ENCODE data around the gene REST. TPM values are rescaled to one million over a fixed set of nuclear protein-coding genes. Genes with fewer than 3 reads are reported as not detected.

The REST gene, protein sequence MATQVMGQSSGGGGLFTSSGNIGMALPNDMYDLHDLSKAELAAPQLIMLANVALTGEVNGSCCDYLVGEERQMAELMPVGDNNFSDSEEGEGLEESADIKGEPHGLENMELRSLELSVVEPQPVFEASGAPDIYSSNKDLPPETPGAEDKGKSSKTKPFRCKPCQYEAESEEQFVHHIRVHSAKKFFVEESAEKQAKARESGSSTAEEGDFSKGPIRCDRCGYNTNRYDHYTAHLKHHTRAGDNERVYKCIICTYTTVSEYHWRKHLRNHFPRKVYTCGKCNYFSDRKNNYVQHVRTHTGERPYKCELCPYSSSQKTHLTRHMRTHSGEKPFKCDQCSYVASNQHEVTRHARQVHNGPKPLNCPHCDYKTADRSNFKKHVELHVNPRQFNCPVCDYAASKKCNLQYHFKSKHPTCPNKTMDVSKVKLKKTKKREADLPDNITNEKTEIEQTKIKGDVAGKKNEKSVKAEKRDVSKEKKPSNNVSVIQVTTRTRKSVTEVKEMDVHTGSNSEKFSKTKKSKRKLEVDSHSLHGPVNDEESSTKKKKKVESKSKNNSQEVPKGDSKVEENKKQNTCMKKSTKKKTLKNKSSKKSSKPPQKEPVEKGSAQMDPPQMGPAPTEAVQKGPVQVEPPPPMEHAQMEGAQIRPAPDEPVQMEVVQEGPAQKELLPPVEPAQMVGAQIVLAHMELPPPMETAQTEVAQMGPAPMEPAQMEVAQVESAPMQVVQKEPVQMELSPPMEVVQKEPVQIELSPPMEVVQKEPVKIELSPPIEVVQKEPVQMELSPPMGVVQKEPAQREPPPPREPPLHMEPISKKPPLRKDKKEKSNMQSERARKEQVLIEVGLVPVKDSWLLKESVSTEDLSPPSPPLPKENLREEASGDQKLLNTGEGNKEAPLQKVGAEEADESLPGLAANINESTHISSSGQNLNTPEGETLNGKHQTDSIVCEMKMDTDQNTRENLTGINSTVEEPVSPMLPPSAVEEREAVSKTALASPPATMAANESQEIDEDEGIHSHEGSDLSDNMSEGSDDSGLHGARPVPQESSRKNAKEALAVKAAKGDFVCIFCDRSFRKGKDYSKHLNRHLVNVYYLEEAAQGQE
- 18.4 and 18.6 TPM in 2 replicates for polyA plus RNA-seq (2011; rRNA removed)
- 2.8 and 3.5 TPM in 2 replicates for polyA plus RNA-seq (2012; cell fraction: cytosol; rRNA removed)
- polyA plus RNA-seq (2012; cell fraction: nucleus; rRNA removed): 2.2 and 2.6 TPM in 2 replicates
- polyA plus RNA-seq (2017; fragmentation: RNase III; extraction: RNeasy Plus Mini Kit Qiagen cat#74134 plus additional on column Dnase treatment): 7.4 to 8.8 TPM (median 8.2 TPM) in 3 replicates
- 25.6 and 28.9 TPM in 2 replicates for polyA minus RNA-seq (2011; rRNA and poly(A)+ RNA removed)

- Histone ChIP-seq H3K4me3 (peak within 1 kb of the TSS; percentile 96), H3K27ac (peak within 1 kb of the TSS; percentile 92 to 99), H3K9me3 (no peaks in the 10 kb centered on the region), H3K4me2 (peak within 1 kb of the TSS; percentile 82), H3K4me1 (peaks cover 15% of the 10 kb centered on the region)
- POLR2A ChIA-PET: interaction anchor here (0.6 to 1.4 kb wide), 3 partner anchors 25 to 70 kb away, joined by 3 to 9 read pairs (median 5); partner anchors contain the start of genes NOA1 and POLR2B
- no peak for FAIRE-seq
- peak; percentile 70 to 75 for ATAC-seq
- 4% methylated on average over 8 of the region's 74 CpGs for WGBS (ENCODE audit: missing lambda C conversion rate)
- TF ChIP-seq PHF8 (IDR thresholded peaks at IDR 0.05; ENCODE audit: borderline replicate concordance, low read depth) (peak; percentile 42; the same call in 1 of the 2 replicates), POLR2A (IDR thresholded peaks at IDR 0.05; ENCODE audit: low read length) (peak; percentile 28; the same call in 1 of the 2 replicates), EP300 (IDR thresholded peaks at IDR 0.05) (no peak), ZSCAN20 (CRISPR knock-in tag; IDR thresholded peaks at IDR 0.05) (no peak), ZNF302 (CRISPR knock-in tag; IDR thresholded peaks at IDR 0.05) (no peak), HOXB5 (CRISPR knock-in tag; IDR thresholded peaks at IDR 0.05) (no peak), PBX3 (IDR thresholded peaks at IDR 0.05) (no peak), CHD2 (IDR thresholded peaks at IDR 0.05; ENCODE audit: low read length, partially characterized antibody) (no peak), HDAC2 (IDR thresholded peaks at IDR 0.05) (no peak), TFCP2L1 (CRISPR knock-in tag; IDR thresholded peaks at IDR 0.05) (no peak), NFE2L2 (conservative IDR thresholded peaks at IDR 0.05; ENCODE audit: low read length) (no peak), ZFP36 (IDR thresholded peaks at IDR 0.05; ENCODE audit: borderline replicate concordance, partially characterized antibody) (no peak), BCL3 (IDR thresholded peaks at IDR 0.05) (no peak), ZC3H11A (IDR thresholded peaks at IDR 0.05) (no peak), RARB (CRISPR knock-in tag; IDR thresholded peaks at IDR 0.05) (no peak)
- CTCF ChIA-PET: interaction anchor here (1.5 kb wide), 1 partner anchor 32 kb away, joined by 4 read pairs; no protein-coding TSS in a partner anchor
- peak; percentile 47 to 52 for DNase-seq (ENCODE audit: low read depth in 1 of 2, low spot score in 1 of 2)
Measured at GRCh38 chr4:56907489-56908205, at the start of gene REST. REST (plus strand) TSS chr4:56907900; CDS start chr4:56910639, 2,739 bp downstream.

DNA sequence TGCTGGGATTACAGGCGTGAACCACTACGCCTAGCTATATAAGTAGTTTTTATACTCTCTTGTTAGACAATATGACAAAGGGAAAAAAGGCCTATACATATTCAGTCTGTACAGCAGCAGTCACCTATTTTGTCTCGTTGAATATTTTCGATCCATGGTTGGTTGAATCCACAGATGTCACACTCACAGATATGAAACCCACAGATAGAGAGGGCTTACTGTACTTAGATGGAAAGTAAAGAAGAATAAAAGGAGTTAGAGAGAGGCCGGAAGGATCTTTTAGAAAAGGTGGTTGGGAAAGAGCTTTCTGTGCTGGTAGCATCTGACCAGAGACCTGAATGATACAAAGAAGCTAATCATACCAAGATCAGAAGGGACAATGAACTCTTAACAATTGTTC, 47.9 kb upstream of the REST start:
- no peak for TF ChIP-seq FOSB (CRISPR knock-in tag; IDR thresholded peaks at IDR 0.05)
- WGBS (ENCODE audit: missing lambda C conversion rate): 72% methylated on average over 5 of the region's 5 CpGs
- CTCF ChIA-PET: no interaction called here
- POLR2A ChIA-PET: no interaction called here
- Histone ChIP-seq H3K4me3 (no peak overlapping the region), H3K9me3 (no peaks in the 10 kb centered on the region), H3K27ac (no peak overlapping the region), H3K4me2 (no peak overlapping the region), H3K4me1 (no peaks in the 10 kb centered on the region)
- no peak for FAIRE-seq
- DNase-seq (ENCODE audit: low read depth in 1 of 2, low spot score in 1 of 2): no peak
- no peak for ATAC-seq

DNA sequence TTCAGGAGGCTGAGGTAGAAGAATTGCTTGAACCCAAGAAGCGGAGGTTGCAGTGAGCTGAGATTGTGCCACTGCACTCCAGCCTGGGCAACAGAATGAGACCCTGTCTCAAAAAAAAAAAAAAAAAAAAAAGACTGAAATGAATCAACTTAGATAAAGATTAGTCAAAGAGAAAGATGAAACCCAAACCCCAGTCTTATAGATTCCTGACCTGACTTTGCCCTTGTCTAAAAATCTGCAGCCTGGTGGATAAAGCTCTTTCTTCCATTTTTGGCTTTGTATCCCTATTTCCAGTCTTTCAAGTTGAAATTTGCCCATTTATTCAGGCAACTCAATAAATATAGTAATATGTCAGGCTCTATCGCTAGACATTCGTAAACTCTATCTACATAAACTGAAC, 46.9 kb upstream of the REST start:
- WGBS (ENCODE audit: missing lambda C conversion rate): 73% methylated on average over 3 of the region's 3 CpGs
- ChIA-PET CTCF (no interaction called here), POLR2A (no interaction called here)
- DNase-seq (ENCODE audit: low read depth in 1 of 2, low spot score in 1 of 2) (no peak), ATAC-seq (no peak), FAIRE-seq (no peak)
- Histone ChIP-seq H3K4me1 (no peaks in the 10 kb centered on the region), H3K9me3 (no peaks in the 10 kb centered on the region), H3K4me2 (no peak overlapping the region), H3K4me3 (no peak overlapping the region), H3K27ac (no peak overlapping the region)
- TF ChIP-seq ZFP36 (IDR thresholded peaks at IDR 0.05; ENCODE audit: borderline replicate concordance, partially characterized antibody): no peak
- TF ChIP-seq ZC3H11A (IDR thresholded peaks at IDR 0.05): no peak
- no peak for TF ChIP-seq CHD4 (IDR thresholded peaks at IDR 0.05; ENCODE audit: borderline replicate concordance)
- TF ChIP-seq EHF (CRISPR knock-in tag; IDR thresholded peaks at IDR 0.05): no peak
- TF ChIP-seq ZNF302 (CRISPR knock-in tag; IDR thresholded peaks at IDR 0.05): no peak
- no peak for TF ChIP-seq TFCP2L1 (CRISPR knock-in tag; IDR thresholded peaks at IDR 0.05)
- TF ChIP-seq HOXA7 (CRISPR knock-in tag; IDR thresholded peaks at IDR 0.05): no peak
- TF ChIP-seq CBX2 (IDR thresholded peaks at IDR 0.05; ENCODE audit: borderline replicate concordance, low read depth): no peak
- no peak for TF ChIP-seq SREBF2 (IDR thresholded peaks at IDR 0.05)
- no peak for TF ChIP-seq BCL3 (IDR thresholded peaks at IDR 0.05)
- TF ChIP-seq CHD2 (IDR thresholded peaks at IDR 0.05; ENCODE audit: low read length, partially characterized antibody): no peak
- no peak for TF ChIP-seq HEYL (CRISPR knock-in tag; IDR thresholded peaks at IDR 0.05)
- no peak for TF ChIP-seq JUNB (IDR thresholded peaks at IDR 0.05)
